C1 segment of cervical spinal cord (tissue), 14 donors: Measurements from ENCODE around the gene ANKMY2.
"Not testable (repeated sequence)": the region's sequence is repeated elsewhere in the genome, so short reads cannot be mapped to it uniquely, and the experiment has no call there.

Experiments
- DNase-seq, 14 donors: peaks; one replicate each; lab custom pipeline; 2025; lab: John Stamatoyannopoulos, UW

The ANKMY2 gene

GRCh38 chr7:16659854-16660497 is 14.4 kb upstream of the ANKMY2 start:
- DNase-seq, result not testable (repeated sequence)

GRCh38 chr7:16657656-16658279 is 12.2 kb upstream of the ANKMY2 start:
- no peak for DNase-seq

GRCh38 chr7:16656141-16656540 is 10.6 kb upstream of the ANKMY2 start:
- no peak for DNase-seq

GRCh38 chr7:16655394-16655793 is 9.8 kb upstream of the ANKMY2 start:
- DNase-seq, result no peak

- DNase-seq, result no peak
These were observed 7.3 kb upstream of the ANKMY2 start for GRCh38 chr7:16652888-16653287.

- DNase-seq, result no peak
These were observed 6.7 kb upstream of the ANKMY2 start for GRCh38 chr7:16652240-16652583.

GRCh38 chr7:16651396-16652239 is 6.1 kb upstream of the ANKMY2 start:
- no peak for DNase-seq

- no peak for DNase-seq
These were observed 4.7 kb upstream of the ANKMY2 start for GRCh38 chr7:16650266-16650665.

GRCh38 chr7:16649196-16649595 is 3.6 kb upstream of the ANKMY2 start:
- DNase-seq, result no peak

GRCh38 chr7:16648551-16648950 is 3.0 kb upstream of the ANKMY2 start:
- DNase-seq, result no peak

GRCh38 chr7:16647435-16647960 is 1.9 kb upstream of the ANKMY2 start:
- peak in 1 of 14 donors; percentile 12 for DNase-seq

- DNase-seq, result peak in 4 of 14 donors; percentile 34 to 71 (median 56)
These were observed 1.0 kb upstream of the ANKMY2 start for GRCh38 chr7:16646472-16647072.

GRCh38 chr7:16644636-16645592 is 640 bp downstream of the ANKMY2 start:
- DNase-seq, result peak in 8 of 14 donors; percentile 36 to 74 (median 62)

- peak in 1 of 14 donors; percentile 34 for DNase-seq
These were observed 1.4 kb downstream of the ANKMY2 start for GRCh38 chr7:16644157-16644556.

- DNase-seq, result peak in 1 of 14 donors; percentile 36
These were observed 7.0 kb downstream of the ANKMY2 start for GRCh38 chr7:16638282-16639280.

GRCh38 chr7:16637379-16637778 is 8.2 kb downstream of the ANKMY2 start:
- DNase-seq, result peak in 1 of 14 donors; percentile 24

GRCh38 chr7:16636555-16637101 is 8.9 kb downstream of the ANKMY2 start:
- DNase-seq, result no peak

- DNase-seq, result peak in 2 of 14 donors; percentile 5 to 11
These were observed 11.2 kb downstream of the ANKMY2 start for GRCh38 chr7:16634271-16634738.

- no peak for DNase-seq
These were observed 14.9 kb downstream of the ANKMY2 start for GRCh38 chr7:16630654-16631053.
